EH (cell line): ENCODE results near the gene ARMH3.
"Not testable (repeated sequence)": the region's sequence is repeated elsewhere in the genome, so short reads cannot be mapped to it uniquely, and the experiment has no call there.

Source experiments
- DNase-seq: peaks from one replicate; pipeline ENCODE4 v3.0.0-alpha.2; 2015; ENCODE audit warnings: low read depth

Gene ARMH3

GRCh38 chr10:101986624-101986971 is 69.4 kb downstream of the ARMH3 start:
- no peak for DNase-seq

GRCh38 chr10:101980677-101981076 is 75.3 kb downstream of the ARMH3 start:
- DNase-seq: not testable (repeated sequence)

- peak; percentile 66 for DNase-seq
Observed at GRCh38 chr10:101974091-101974971, 81.6 kb downstream of the ARMH3 start.

- no peak for DNase-seq
Observed at GRCh38 chr10:101972761-101973160, 83.2 kb downstream of the ARMH3 start.

- no peak for DNase-seq
Observed at GRCh38 chr10:101969412-101969922, 86.5 kb downstream of the ARMH3 start.

GRCh38 chr10:101968940-101969321 is 87.0 kb downstream of the ARMH3 start:
- no peak for DNase-seq

GRCh38 chr10:101968286-101968939 is 87.6 kb downstream of the ARMH3 start:
- DNase-seq: no peak

- peak; percentile 59 for DNase-seq
Observed at GRCh38 chr10:101967713-101968112, 88.3 kb downstream of the ARMH3 start.

- no peak for DNase-seq
Observed at GRCh38 chr10:101967119-101967518, 88.9 kb downstream of the ARMH3 start.

- DNase-seq: no peak
Observed at GRCh38 chr10:101965075-101965765, 90.8 kb downstream of the ARMH3 start.

- peak; percentile 87 for DNase-seq
Observed at GRCh38 chr10:101961591-101962498, 94.1 kb downstream of the ARMH3 start.

GRCh38 chr10:101960879-101961395 is 95.0 kb downstream of the ARMH3 start:
- no peak for DNase-seq

GRCh38 chr10:101959346-101959916 is 96.5 kb downstream of the ARMH3 start:
- peak; percentile 27 for DNase-seq

GRCh38 chr10:101958691-101959090 is 97.3 kb downstream of the ARMH3 start:
- no peak for DNase-seq

GRCh38 chr10:101956898-101957297 is 99.1 kb downstream of the ARMH3 start:
- no peak for DNase-seq

- DNase-seq: no peak
Observed at GRCh38 chr10:101956117-101956516, 99.9 kb downstream of the ARMH3 start.

- peak; percentile 82 for DNase-seq
Observed at GRCh38 chr10:101952191-101952590, 103.8 kb downstream of the ARMH3 start.

- DNase-seq: no peak
Observed at GRCh38 chr10:101950213-101950612, 105.8 kb downstream of the ARMH3 start.

- DNase-seq: peak; percentile 63
Observed at GRCh38 chr10:101941871-101942270, 114.1 kb downstream of the ARMH3 start.

GRCh38 chr10:101940916-101941315 is 115.1 kb downstream of the ARMH3 start:
- DNase-seq: peak; percentile 52

- peak; percentile 33 for DNase-seq
Observed at GRCh38 chr10:101939729-101940128, 116.2 kb downstream of the ARMH3 start.
